DMS114 treated with DMSO at 0.1 percent for 48 hours (cell line): ENCODE data around the gene DELE1.
"Not testable (repeated sequence)": the region's sequence is repeated elsewhere in the genome, so short reads cannot be mapped to it uniquely, and the experiment has no call there.

Experiments
- DNase-seq: peaks from one replicate; lab custom pipeline; 2025; ENCODE audit not compliant: unreplicated experiment; lab: John Stamatoyannopoulos, UW

DELE1 gene

GRCh38 chr5:141922827-141923447 lies 734 bp upstream of the DELE1 start:
- DNase-seq: not testable (repeated sequence)

- DNase-seq: no peak
Measured at GRCh38 chr5:141926434-141926833, 2.8 kb downstream of the DELE1 start.

GRCh38 chr5:141928051-141928450 lies 4.4 kb downstream of the DELE1 start:
- no peak for DNase-seq

GRCh38 chr5:141929398-141930058 lies 5.9 kb downstream of the DELE1 start:
- DNase-seq: no peak

- no peak for DNase-seq
Measured at GRCh38 chr5:141931694-141932093, 8.0 kb downstream of the DELE1 start.

- DNase-seq: no peak
Measured at GRCh38 chr5:141933151-141933550, 9.5 kb downstream of the DELE1 start.

GRCh38 chr5:141934099-141934844 lies 10.6 kb downstream of the DELE1 start:
- no peak for DNase-seq

GRCh38 chr5:141935538-141935937 lies 11.9 kb downstream of the DELE1 start:
- DNase-seq: no peak

- DNase-seq: no peak
Measured at GRCh38 chr5:141940695-141941271, 17.1 kb downstream of the DELE1 start.

- no peak for DNase-seq
Measured at GRCh38 chr5:141941307-141941706, 17.6 kb downstream of the DELE1 start.

- DNase-seq: no peak
Measured at GRCh38 chr5:141941779-141942178, 18.1 kb downstream of the DELE1 start.

- DNase-seq: no peak
Measured at GRCh38 chr5:141942185-141942857, 18.6 kb downstream of the DELE1 start.

GRCh38 chr5:141944076-141944475 lies 20.4 kb downstream of the DELE1 start:
- DNase-seq: no peak

GRCh38 chr5:141945511-141946051 lies 21.9 kb downstream of the DELE1 start:
- no peak for DNase-seq

- no peak for DNase-seq
Measured at GRCh38 chr5:141947316-141947715, 23.6 kb downstream of the DELE1 start.

- DNase-seq: no peak
Measured at GRCh38 chr5:141948812-141949211, 25.1 kb downstream of the DELE1 start.

GRCh38 chr5:141949511-141949910 lies 25.8 kb downstream of the DELE1 start:
- no peak for DNase-seq

GRCh38 chr5:141950207-141951005 lies 26.7 kb downstream of the DELE1 start:
- no peak for DNase-seq

- no peak for DNase-seq
Measured at GRCh38 chr5:141951332-141951781, 27.7 kb downstream of the DELE1 start.

GRCh38 chr5:141952020-141952419 lies 28.3 kb downstream of the DELE1 start:
- no peak for DNase-seq
